ENCODE results near the gene RAB37.

Gene RAB37

GRCh38 chr17:74777901-74778515 lies 41.0 kb downstream of the RAB37 start:
- DNase-seq (ENCODE audit: low read depth), result no peak

DNA sequence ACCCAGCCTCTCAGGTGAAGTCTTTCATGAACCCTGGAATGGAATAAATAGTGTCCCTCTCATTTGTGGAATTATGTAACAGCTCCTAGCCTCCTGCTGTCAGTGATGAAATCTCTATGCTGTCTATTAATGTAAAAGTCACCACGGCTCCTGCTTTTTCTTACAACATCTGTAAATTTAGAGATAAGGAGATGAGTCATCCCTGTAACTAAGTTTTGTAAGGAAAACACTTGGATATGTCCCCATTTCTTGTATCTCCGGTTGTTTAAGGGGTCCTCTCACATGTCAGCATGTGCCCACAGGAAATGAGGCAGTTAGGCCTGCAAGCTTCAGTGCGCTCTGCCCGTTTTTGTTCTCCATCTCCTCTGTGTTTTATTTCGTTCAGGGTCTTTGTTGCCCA lies 41.9 kb downstream of the RAB37 start:
- peak; percentile 77 for DNase-seq (ENCODE audit: low read depth)

- DNase-seq (ENCODE audit: low read depth), result no peak
These were observed 42.4 kb downstream of the RAB37 start for GRCh38 chr17:74779501-74779900.

DNA sequence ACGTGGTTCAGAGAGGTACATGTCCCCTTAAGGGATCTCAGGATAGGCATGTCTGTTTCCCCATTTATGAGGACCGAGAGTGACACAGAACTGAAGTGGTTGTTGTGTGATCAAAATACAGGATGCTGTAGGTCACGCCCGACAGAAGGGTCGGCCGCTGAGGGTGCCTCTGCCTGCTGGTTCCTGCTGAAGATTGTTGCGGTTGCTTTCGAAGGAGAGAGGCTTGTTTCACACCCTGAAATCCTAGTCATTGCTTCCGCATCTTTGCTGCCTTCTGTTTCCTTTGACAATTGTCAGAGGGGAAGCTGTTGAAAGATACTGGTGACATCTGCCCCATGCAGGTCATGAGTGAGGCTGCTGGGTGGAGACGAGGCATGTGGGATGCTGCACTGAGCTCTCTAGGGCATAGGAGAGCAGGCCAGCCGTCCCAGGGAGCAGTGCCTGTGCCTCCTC lies 42.9 kb downstream of the RAB37 start:
- no peak for DNase-seq (ENCODE audit: low read depth)

- peak; percentile 25 for DNase-seq (ENCODE audit: low read depth)
These were observed 43.6 kb downstream of the RAB37 start for GRCh38 chr17:74780443-74781238.

GRCh38 chr17:74782571-74782970 lies 45.5 kb downstream of the RAB37 start:
- no peak for DNase-seq (ENCODE audit: low read depth)

- DNase-seq (ENCODE audit: low read depth), result no peak
These were observed 47.2 kb downstream of the RAB37 start for GRCh38 chr17:74784125-74784810.

DNA sequence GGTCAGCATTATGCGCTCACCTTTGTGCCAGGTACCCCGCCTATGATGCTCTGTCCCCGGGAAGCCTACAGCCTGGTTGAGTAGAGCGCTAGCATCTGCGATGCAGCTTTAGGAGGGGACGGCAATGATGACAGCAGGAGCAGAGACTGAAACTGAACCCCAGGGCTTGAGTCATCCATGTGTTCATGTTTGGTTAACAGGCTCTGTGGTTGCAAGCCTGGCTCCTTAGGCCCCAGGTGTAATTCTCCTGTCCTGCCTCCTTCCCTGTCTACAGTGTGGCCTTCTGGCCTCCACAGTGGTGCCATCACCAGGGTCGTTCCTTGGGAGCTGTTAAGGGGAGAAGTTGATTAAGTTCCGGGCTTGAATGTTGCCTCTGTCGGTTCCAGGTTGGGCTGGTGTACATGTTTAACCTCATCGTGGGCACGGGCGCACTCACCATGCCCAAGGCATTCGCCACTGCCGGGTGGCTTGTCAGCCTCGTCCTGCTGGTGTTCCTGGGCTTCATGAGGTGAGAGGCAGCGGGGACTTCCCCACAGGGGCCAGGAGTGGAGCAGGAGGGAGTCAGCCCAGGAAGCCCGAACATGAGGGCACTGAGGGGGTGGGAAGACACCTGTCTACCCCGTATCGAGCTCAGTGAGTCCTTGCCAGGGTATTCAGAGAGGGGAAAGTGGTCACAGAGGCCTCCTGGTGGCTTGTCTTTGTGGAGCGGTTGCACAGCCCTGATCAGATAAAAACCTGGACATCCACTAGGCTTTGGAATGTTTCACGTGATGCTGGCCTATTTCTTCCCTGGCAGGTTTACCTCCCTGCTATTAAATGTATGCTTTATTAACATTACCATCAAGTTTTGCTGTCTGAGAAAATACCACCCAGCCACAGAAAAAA lies 48.3 kb downstream of the RAB37 start:
- no peak for DNase-seq (ENCODE audit: low read depth)

DNA sequence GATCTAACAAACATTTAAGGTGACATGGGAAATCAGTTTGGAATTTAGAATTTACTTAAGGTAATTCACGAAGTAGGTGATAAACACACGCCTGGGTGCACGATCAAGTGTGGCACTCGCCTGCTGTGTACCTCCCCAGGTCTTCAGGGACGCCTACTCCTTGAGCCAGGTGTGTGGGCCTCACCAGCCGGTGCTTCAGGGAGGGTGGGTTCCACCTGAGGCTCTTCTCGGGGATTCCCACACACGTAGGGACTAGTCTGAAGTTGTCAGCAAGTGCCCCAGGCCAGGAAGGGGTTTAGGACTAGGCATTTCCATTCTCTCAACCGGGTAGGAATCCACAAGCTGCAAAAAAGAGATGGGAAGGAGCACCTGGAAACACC lies 48.9 kb downstream of the RAB37 start:
- no peak for DNase-seq (ENCODE audit: low read depth)

DNA sequence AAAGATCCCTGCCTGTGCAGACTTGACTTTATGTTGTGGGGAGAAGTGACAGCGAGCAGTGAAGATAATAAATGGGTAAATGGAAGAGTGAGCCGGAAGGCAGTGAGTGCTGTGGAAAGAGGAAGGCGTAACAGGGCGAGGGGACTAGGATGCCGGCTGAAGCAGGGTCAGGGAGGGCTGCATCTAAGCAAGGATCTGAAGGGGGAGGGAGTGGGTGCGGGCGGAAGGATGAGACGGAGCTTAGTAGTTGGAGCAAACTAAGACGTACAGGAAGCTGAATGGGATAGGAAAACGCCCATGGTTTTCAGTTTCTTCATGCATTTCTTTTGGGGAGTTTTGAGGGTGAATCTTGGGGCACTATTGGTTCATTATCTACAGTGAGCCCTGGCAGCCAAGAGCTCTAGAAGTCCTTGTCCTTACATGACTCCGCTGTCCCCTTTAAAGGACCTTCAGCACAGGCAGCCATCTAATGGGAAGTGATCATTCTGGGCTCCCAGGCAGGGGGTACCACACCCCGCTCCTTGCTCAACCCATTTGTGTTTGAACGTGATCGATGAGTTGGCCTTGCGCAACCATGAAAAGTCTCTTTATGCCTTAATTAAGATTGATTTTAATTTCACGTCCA lies 49.5 kb downstream of the RAB37 start:
- no peak for DNase-seq (ENCODE audit: low read depth)

GRCh38 chr17:74790161-74791058 lies 53.4 kb downstream of the RAB37 start:
- no peak for DNase-seq (ENCODE audit: low read depth)

DNA sequence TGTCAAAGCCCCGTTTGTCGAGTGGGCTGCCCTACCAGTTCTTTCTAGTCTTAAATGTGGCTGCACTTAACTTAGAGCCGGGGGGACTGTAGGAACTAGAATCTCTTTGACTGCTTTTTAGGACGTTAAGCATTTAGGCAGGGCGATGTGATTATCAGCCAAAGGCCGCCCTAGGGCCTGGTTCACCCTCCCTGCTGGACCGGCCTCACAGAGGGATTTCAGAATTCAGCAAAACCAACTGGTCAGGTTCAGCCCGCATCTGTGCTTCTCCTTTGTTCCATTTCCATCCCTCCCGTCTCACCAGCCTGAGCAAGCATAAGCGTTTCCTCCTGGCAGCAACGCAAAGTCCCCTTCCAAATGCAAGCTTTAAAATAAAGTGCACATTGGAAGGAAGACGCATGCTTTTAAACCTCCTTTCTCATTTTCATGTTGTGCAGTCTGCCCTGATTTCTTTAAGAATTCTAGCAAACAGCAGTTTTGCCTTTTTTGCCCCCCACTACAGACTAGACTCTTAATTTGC lies 55.6 kb downstream of the RAB37 start:
- no peak for DNase-seq (ENCODE audit: low read depth)

DNA sequence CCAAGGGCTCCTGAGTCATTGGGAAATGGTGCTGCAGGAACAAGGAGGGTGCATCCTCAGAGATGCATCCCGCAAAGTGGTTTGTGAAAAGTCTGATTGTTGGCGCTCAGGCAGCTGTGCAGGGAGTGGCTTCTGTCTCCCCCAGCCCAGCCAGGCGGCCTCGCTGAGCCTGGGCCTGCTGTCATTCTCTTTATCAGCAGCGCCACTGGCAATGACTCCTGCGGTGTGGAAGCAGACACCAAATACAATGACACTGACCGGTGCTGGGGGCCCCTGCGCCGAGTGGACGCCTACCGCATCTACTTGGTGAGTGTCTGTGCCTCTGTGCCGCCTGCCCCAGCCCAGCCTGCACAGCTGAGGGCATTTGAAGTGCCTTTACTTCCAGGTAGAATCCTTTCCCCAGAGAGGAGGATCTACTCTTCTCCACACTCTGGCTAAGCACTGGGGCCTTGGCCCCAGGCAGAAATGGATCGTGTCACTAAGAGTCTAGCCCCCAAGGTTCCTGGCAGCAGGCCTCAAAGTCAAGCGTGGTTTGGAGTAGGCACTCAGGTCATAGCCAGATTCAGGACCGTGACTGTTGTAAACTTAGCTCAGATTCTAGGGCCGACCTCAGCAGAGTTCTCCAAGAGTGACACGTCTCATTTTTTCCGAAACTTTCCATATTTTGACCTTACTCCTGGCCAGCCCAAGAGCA lies 58.4 kb downstream of the RAB37 start:
- no peak for DNase-seq (ENCODE audit: low read depth)

DNA sequence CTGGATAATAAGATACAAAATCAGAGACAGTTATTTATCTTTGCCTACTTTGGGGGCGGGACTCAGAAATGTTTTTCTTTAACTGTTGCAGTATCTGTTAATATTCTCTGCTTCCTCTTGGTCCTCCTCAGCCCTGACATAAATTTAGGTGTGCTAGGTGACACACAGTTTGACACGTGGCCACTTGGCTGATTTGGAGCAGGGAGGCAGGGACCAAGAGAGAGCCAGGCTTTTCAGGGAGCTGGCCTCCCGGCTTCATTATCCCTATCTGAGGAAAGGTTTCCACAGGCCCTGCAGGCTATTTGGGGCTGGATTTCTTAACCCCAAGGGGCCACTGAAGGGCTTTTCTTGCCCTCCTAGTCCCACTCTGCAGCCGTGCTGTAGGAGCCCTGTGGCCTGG lies 59.2 kb downstream of the RAB37 start:
- no peak for DNase-seq (ENCODE audit: low read depth)

DNA sequence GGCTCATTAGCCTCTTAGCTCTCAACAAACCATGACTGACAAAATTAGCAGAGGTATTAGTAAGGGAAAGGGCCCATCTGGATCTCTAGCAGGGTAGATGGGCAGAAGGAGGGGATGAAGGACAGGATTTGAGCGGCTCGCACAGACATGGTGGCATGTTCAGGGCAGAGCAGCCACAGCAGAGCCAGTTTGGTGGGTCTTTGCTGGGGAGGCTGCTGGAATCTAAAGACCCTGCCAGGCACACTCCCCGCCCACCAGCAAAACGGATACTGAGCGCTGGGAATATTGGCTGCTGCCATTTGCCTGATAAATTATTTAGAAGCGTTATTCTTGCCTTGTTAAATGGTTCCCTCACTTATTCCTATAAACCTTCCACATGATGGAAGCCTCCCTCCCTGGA lies 59.8 kb downstream of the RAB37 start:
- no peak for DNase-seq (ENCODE audit: low read depth)
